ENCODE measurements around the gene QTRT2. TPM values are rescaled to one million over a fixed set of nuclear protein-coding genes. Genes with fewer than 3 reads are reported as not detected.

QTRT2 gene
- total RNA-seq, 1 donor from 2014 or later, result 40.2 TPM

GRCh38 chr3:114058646-114059045 lies 2.1 kb downstream of the QTRT2 start:
- H3K4me3 Mint-ChIP-seq, result peak overlapping the region; percentile 52
- DNase-seq (ENCODE audit: low read depth, low spot score), result no peak
- peaks cover 32% of the 10 kb centered on the region for H3K4me1 Mint-ChIP-seq
- H3K27ac Mint-ChIP-seq (ENCODE audit: unreplicated experiment), result no peak overlapping the region
- H3K27me3 Mint-ChIP-seq (ENCODE audit: low read depth), result no peaks in the 10 kb centered on the region
- H3K9me3 Mint-ChIP-seq, result no peaks in the 10 kb centered on the region
- TF ChIP-seq CTCF (conservative IDR thresholded peaks at IDR 0.05), result no peak
- no peaks in the 10 kb centered on the region for H3K36me3 Mint-ChIP-seq (ENCODE audit: low read depth)

GRCh38 chr3:114060906-114061655 lies 4.5 kb downstream of the QTRT2 start:
- Mint-ChIP-seq H3K9me3 (no peaks in the 10 kb centered on the region), H3K4me3 (peak overlapping the region; percentile 17), H3K36me3 (ENCODE audit: low read depth) (no peaks in the 10 kb centered on the region), H3K27ac (ENCODE audit: unreplicated experiment) (no peak overlapping the region), H3K27me3 (ENCODE audit: low read depth) (no peaks in the 10 kb centered on the region), H3K4me1 (peaks cover 24% of the 10 kb centered on the region)
- TF ChIP-seq CTCF (conservative IDR thresholded peaks at IDR 0.05), result no peak
- no peak for DNase-seq (ENCODE audit: low read depth, low spot score)

GRCh38 chr3:114067804-114068203 lies 11.3 kb downstream of the QTRT2 start:
- H3K27ac Mint-ChIP-seq (ENCODE audit: unreplicated experiment), result no peak overlapping the region
- H3K4me3 Mint-ChIP-seq, result no peak overlapping the region
- TF ChIP-seq CTCF (conservative IDR thresholded peaks at IDR 0.05), result no peak
- no peak for DNase-seq (ENCODE audit: low read depth, low spot score)
- no peaks in the 10 kb centered on the region for H3K27me3 Mint-ChIP-seq (ENCODE audit: low read depth)
- no peaks in the 10 kb centered on the region for H3K9me3 Mint-ChIP-seq
- no peaks in the 10 kb centered on the region for H3K4me1 Mint-ChIP-seq
- H3K36me3 Mint-ChIP-seq (ENCODE audit: low read depth), result peaks cover 21% of the 10 kb centered on the region

- no peaks in the 10 kb centered on the region for H3K4me1 Mint-ChIP-seq
- peaks cover 23% of the 10 kb centered on the region for H3K36me3 Mint-ChIP-seq (ENCODE audit: low read depth)
- no peak for DNase-seq (ENCODE audit: low read depth, low spot score)
- H3K27ac Mint-ChIP-seq (ENCODE audit: unreplicated experiment), result no peak overlapping the region
- no peaks in the 10 kb centered on the region for H3K27me3 Mint-ChIP-seq (ENCODE audit: low read depth)
- H3K9me3 Mint-ChIP-seq, result no peaks in the 10 kb centered on the region
- no peak overlapping the region for H3K4me3 Mint-ChIP-seq
- TF ChIP-seq CTCF (conservative IDR thresholded peaks at IDR 0.05), result no peak
These were observed 11.8 kb downstream of the QTRT2 start for GRCh38 chr3:114068336-114068735.

GRCh38 chr3:114071786-114072185 lies 15.2 kb downstream of the QTRT2 start:
- no peak for TF ChIP-seq CTCF (conservative IDR thresholded peaks at IDR 0.05)
- H3K27ac Mint-ChIP-seq (ENCODE audit: unreplicated experiment), result peak overlapping the region; percentile 4
- H3K36me3 Mint-ChIP-seq (ENCODE audit: low read depth), result peaks cover 27% of the 10 kb centered on the region
- no peak for DNase-seq (ENCODE audit: low read depth, low spot score)
- no peaks in the 10 kb centered on the region for H3K27me3 Mint-ChIP-seq (ENCODE audit: low read depth)
- H3K4me3 Mint-ChIP-seq, result no peak overlapping the region
- no peaks in the 10 kb centered on the region for H3K4me1 Mint-ChIP-seq
- no peaks in the 10 kb centered on the region for H3K9me3 Mint-ChIP-seq
